ENCODE measurements around the gene RALGPS1.

The RALGPS1 gene

GRCh38 chr9:126999315-127000068 lies 84.9 kb downstream of the RALGPS1 start:
- no peak overlapping the region for H4K12ac ChIP-seq (ENCODE audit: low read depth, low read length)

DNA sequence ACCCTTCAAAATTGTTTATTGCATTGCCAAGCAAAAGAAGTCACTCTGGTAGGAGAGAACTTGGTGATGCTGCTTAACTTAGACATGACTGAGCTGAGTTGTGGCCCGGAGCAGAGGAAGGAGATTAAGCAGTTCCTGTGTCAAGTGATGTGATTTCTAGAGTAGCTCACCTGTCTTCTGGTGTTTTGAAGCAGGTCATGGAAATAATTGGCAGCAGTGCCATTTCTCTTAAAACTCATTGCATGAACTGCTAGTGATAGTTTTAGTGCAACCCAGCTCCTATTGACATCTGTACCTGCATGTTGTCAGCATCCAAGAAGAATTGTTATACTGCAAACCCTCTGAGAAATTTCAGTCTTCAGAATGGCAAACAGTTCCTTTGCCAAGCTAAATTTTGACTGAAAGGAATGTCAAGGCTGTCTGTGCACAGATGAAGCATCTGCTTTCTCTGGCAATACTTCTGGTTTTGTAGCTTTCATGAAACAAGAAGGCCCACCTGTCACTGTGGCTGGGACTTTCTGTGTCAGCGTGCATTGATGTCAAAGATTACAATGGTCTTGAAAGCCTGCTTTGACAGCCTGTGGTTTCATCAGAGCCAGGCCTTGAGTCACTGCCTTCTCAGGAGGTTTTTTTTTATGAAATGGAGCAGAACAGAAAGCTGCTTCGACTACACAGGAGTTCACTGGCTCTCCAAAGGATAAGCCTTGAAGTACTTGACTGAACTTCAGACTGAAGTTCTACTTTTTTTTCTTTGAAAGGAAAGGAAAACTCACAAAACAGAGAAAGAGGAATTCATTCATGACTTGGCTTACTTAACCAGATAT lies 90.6 kb downstream of the RALGPS1 start:
- Histone ChIP-seq H3K23ac (ENCODE audit: low read length) (no peak overlapping the region), H3K14ac (ENCODE audit: low read length) (no peak overlapping the region), H3K4ac (ENCODE audit: low read depth, low read length) (no peak overlapping the region), H3K4me3 (ENCODE audit: low read depth, low read length) (no peak overlapping the region), H3K18ac (ENCODE audit: low read length) (no peak overlapping the region), H3K27me3 (ENCODE audit: insufficient read depth, low read length) (no peaks in the 10 kb centered on the region), H3K36me3 (ENCODE audit: control insufficient read depth in 1 of 2, insufficient read depth in 2 of 2, low read length in 2 of 2) (no peaks in the 10 kb centered on the region), H2AFZ (ENCODE audit: insufficient read depth, low read length, poor library complexity) (no peak overlapping the region), H4K12ac (ENCODE audit: low read depth, low read length) (no peak overlapping the region), H3K27ac (ENCODE audit: low read depth, low read length) (no peak overlapping the region), H2BK12ac (ENCODE audit: low read length) (no peak overlapping the region), H2BK120ac (ENCODE audit: insufficient read depth, low read length, poor library complexity) (no peak overlapping the region), H3K4me1 (ENCODE audit: control insufficient read depth in 1 of 2, insufficient read depth in 2 of 2, low read length in 2 of 2) (peaks cover 5 to 7% of the 10 kb centered on the region in 2 experiments), H2BK5ac (ENCODE audit: low read depth, low read length, poor library complexity) (no peak overlapping the region), H3K9me3 (ENCODE audit: insufficient read depth, low read depth, low read length) (peaks cover 1% of the 10 kb centered on the region), H3K79me1 (ENCODE audit: low read length) (no peaks in the 10 kb centered on the region), H4K91ac (ENCODE audit: low read depth, low read length) (no peak overlapping the region), H2AK5ac (ENCODE audit: low read length) (no peak overlapping the region), H4K8ac (ENCODE audit: low read depth, low read length) (no peak overlapping the region), H3K79me2 (ENCODE audit: control insufficient read depth, insufficient read depth, low read length, poor library complexity) (no peaks in the 10 kb centered on the region), H3K9ac (ENCODE audit: low read length) (no peak overlapping the region), H3K4me2 (ENCODE audit: low read length) (no peak overlapping the region)
- no CpG with 5 or more reads among the region's 3 CpGs for WGBS (ENCODE audit: extremely low coverage, insufficient coverage, insufficient read length)
- DNase-seq: peak; percentile 68 to 83

More at GRCh38 chr9:126999315-127000068, 84.9 kb downstream of the RALGPS1 start:
- Histone ChIP-seq H3K27ac (ENCODE audit: low read depth, low read length) (no peak overlapping the region), H3K4me3 (ENCODE audit: low read depth, low read length) (no peak overlapping the region), H2AFZ (ENCODE audit: insufficient read depth, low read length, poor library complexity) (no peak overlapping the region), H3K79me1 (ENCODE audit: low read length) (no peaks in the 10 kb centered on the region), H4K91ac (ENCODE audit: low read depth, low read length) (no peak overlapping the region), H3K79me2 (ENCODE audit: control insufficient read depth, insufficient read depth, low read length, poor library complexity) (no peaks in the 10 kb centered on the region), H3K36me3 (ENCODE audit: control insufficient read depth in 1 of 2, insufficient read depth in 2 of 2, low read length in 2 of 2) (no peaks in the 10 kb centered on the region), H3K4me2 (ENCODE audit: low read length) (no peak overlapping the region), H3K23ac (ENCODE audit: low read length) (no peak overlapping the region), H2BK5ac (ENCODE audit: low read depth, low read length, poor library complexity) (no peak overlapping the region), H3K9me3 (ENCODE audit: insufficient read depth, low read depth, low read length) (no peaks in the 10 kb centered on the region), H3K4me1 (ENCODE audit: control insufficient read depth in 1 of 2, insufficient read depth in 2 of 2, low read length in 2 of 2) (no peaks in the 10 kb centered on the region), H2AK5ac (ENCODE audit: low read length) (no peak overlapping the region), H2BK120ac (ENCODE audit: insufficient read depth, low read length, poor library complexity) (no peak overlapping the region), H3K18ac (ENCODE audit: low read length) (no peak overlapping the region), H3K9ac (ENCODE audit: low read length) (no peak overlapping the region), H3K4ac (ENCODE audit: low read depth, low read length) (no peak overlapping the region), H2BK12ac (ENCODE audit: low read length) (no peak overlapping the region), H3K27me3 (ENCODE audit: insufficient read depth, low read length) (no peaks in the 10 kb centered on the region), H4K8ac (ENCODE audit: low read depth, low read length) (no peak overlapping the region), H3K14ac (ENCODE audit: low read length) (no peak overlapping the region)
- no peak for DNase-seq
- no CpG with 5 or more reads among the region's 2 CpGs for WGBS (ENCODE audit: extremely low coverage, insufficient coverage, insufficient read length)

- Histone ChIP-seq H3K14ac (ENCODE audit: low read length) (no peak overlapping the region), H4K8ac (ENCODE audit: low read depth, low read length) (no peak overlapping the region), H4K91ac (ENCODE audit: low read depth, low read length) (no peak overlapping the region), H2AK5ac (ENCODE audit: low read length) (no peak overlapping the region), H2BK5ac (ENCODE audit: low read depth, low read length, poor library complexity) (no peak overlapping the region), H3K4me3 (ENCODE audit: low read depth, low read length) (no peak overlapping the region), H2BK120ac (ENCODE audit: insufficient read depth, low read length, poor library complexity) (no peak overlapping the region), H3K79me1 (ENCODE audit: low read length) (no peaks in the 10 kb centered on the region), H3K4me1 (ENCODE audit: control insufficient read depth in 1 of 2, insufficient read depth in 2 of 2, low read length in 2 of 2) (peaks cover 5 to 7% of the 10 kb centered on the region in 2 experiments), H3K4me2 (ENCODE audit: low read length) (no peak overlapping the region), H3K36me3 (ENCODE audit: control insufficient read depth in 1 of 2, insufficient read depth in 2 of 2, low read length in 2 of 2) (no peaks in the 10 kb centered on the region), H3K4ac (ENCODE audit: low read depth, low read length) (no peak overlapping the region), H3K79me2 (ENCODE audit: control insufficient read depth, insufficient read depth, low read length, poor library complexity) (no peaks in the 10 kb centered on the region), H4K12ac (ENCODE audit: low read depth, low read length) (no peak overlapping the region), H3K27me3 (ENCODE audit: insufficient read depth, low read length) (no peaks in the 10 kb centered on the region), H3K27ac (ENCODE audit: low read depth, low read length) (no peak overlapping the region), H2BK12ac (ENCODE audit: low read length) (no peak overlapping the region), H3K23ac (ENCODE audit: low read length) (no peak overlapping the region), H3K18ac (ENCODE audit: low read length) (no peak overlapping the region), H2AFZ (ENCODE audit: insufficient read depth, low read length, poor library complexity) (no peak overlapping the region), H3K9me3 (ENCODE audit: insufficient read depth, low read depth, low read length) (peaks cover 1% of the 10 kb centered on the region), H3K9ac (ENCODE audit: low read length) (no peak overlapping the region)
- no CpG with 5 or more reads among the region's 5 CpGs for WGBS (ENCODE audit: extremely low coverage, insufficient coverage, insufficient read length)
- no peak for DNase-seq
Measured at GRCh38 chr9:127005770-127006314, 91.3 kb downstream of the RALGPS1 start.

DNA sequence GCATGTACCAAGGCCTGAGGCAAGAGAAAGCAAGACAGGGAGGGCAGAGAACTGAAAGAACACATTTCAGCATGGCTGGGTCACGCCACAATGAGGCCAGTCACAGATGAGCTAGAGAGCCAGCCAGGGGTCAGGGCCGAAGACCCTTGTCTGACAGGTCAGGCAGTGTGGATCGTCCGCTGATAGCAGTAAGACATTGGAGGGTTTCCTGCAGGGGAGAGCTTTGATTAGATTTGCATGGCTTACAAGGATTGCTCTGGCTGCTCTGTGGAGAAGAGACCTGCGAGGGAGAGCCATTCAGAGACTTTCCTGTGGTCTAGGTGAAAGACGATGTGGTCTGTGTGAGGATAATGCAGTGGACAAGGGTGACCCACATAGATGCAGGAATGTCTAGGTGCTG lies 93.1 kb downstream of the RALGPS1 start:
- Histone ChIP-seq H2BK120ac (ENCODE audit: insufficient read depth, low read length, poor library complexity) (no peak overlapping the region), H3K9ac (ENCODE audit: low read length) (no peak overlapping the region), H4K91ac (ENCODE audit: low read depth, low read length) (no peak overlapping the region), H3K4me2 (ENCODE audit: low read length) (no peak overlapping the region), H3K4me1 (ENCODE audit: control insufficient read depth in 1 of 2, insufficient read depth in 2 of 2, low read length in 2 of 2) (peaks cover 5 to 7% of the 10 kb centered on the region in 2 experiments), H2AK5ac (ENCODE audit: low read length) (no peak overlapping the region), H3K4ac (ENCODE audit: low read depth, low read length) (no peak overlapping the region), H2AFZ (ENCODE audit: insufficient read depth, low read length, poor library complexity) (no peak overlapping the region), H3K23ac (ENCODE audit: low read length) (no peak overlapping the region), H3K14ac (ENCODE audit: low read length) (no peak overlapping the region), H3K79me2 (ENCODE audit: control insufficient read depth, insufficient read depth, low read length, poor library complexity) (no peaks in the 10 kb centered on the region), H3K79me1 (ENCODE audit: low read length) (no peaks in the 10 kb centered on the region), H3K36me3 (ENCODE audit: control insufficient read depth in 1 of 2, insufficient read depth in 2 of 2, low read length in 2 of 2) (no peaks in the 10 kb centered on the region), H3K9me3 (ENCODE audit: insufficient read depth, low read depth, low read length) (peaks cover 1% of the 10 kb centered on the region), H3K27me3 (ENCODE audit: insufficient read depth, low read length) (no peaks in the 10 kb centered on the region), H2BK5ac (ENCODE audit: low read depth, low read length, poor library complexity) (no peak overlapping the region), H3K18ac (ENCODE audit: low read length) (no peak overlapping the region), H3K27ac (ENCODE audit: low read depth, low read length) (no peak overlapping the region), H4K12ac (ENCODE audit: low read depth, low read length) (no peak overlapping the region), H2BK12ac (ENCODE audit: low read length) (no peak overlapping the region), H3K4me3 (ENCODE audit: low read depth, low read length) (peak overlapping the region; percentile 9), H4K8ac (ENCODE audit: low read depth, low read length) (no peak overlapping the region)
- no CpG with 5 or more reads among the region's 6 CpGs for whole genome bisulfite sequencing (ENCODE audit: extremely low coverage, insufficient coverage, insufficient read length)
- DNase-seq: no peak
